Activated CD8-positive, alpha-beta memory T cell treated with anti-CD3 and anti-CD28 coated beads, Interleukin-2, amount 10 ng/mL, durations not matched to agents 7 days and 5 days (primary cell): ENCODE measurements around the gene GCLC. TPM values are rescaled to one million over a fixed set of nuclear protein-coding genes. Genes with fewer than 3 reads are reported as not detected.

ENCODE experiments used
- total RNA-seq, 2 experiments: library from RNA; stranded (reverse); gene quantifications; one replicate each; pipeline ENCODE4 v1.2.3, GENCODE V29; 2021

Gene GCLC
- total RNA-seq, 2 experiments from 2014 or later = 33.7 to 36.3 TPM

Other genes starting within 250 kb of the GCLC start
- gene ELOVL5, start 196.2 kb downstream of the GCLC start, total RNA-seq = 100 to 1,000 TPM; 113 to 117 TPM
- under 1 TPM; 0.23 TPM for gene KLHL31, start 120.7 kb upstream of the GCLC start, total RNA-seq
- 1 to 10 TPM; 4.5 to 4.6 TPM for gene LRRC1, start 249.9 kb upstream of the GCLC start, total RNA-seq